Epithelial cell of esophagus (primary cell): Measurements from ENCODE around the gene CDH2.

Experiments used
- DNase-seq: peaks from one replicate; pipeline ENCODE4 v3.0.0; 2010; ENCODE audit warnings: low read depth
- H3K4me3 ChIP-seq: 2 replicates; pipeline ENCODE4 v1.5.1; 2011; ENCODE audit warnings: mild to moderate bottlenecking, low read length, control low read depth
- CTCF ChIP-seq: IDR thresholded peaks from 2 replicates; pipeline ENCODE4 v1.5.1; 2011; ENCODE audit warnings: low read depth, mild to moderate bottlenecking, low read length, control low read depth, inconsistent platforms; ENCODE audit not compliant: insufficient read depth; ENCODE audit errors: missing control alignments

The CDH2 gene

GRCh38 chr18:28009589-28009988 lies 167.3 kb downstream of the CDH2 start:
- DNase-seq, result no peak
- TF ChIP-seq CTCF, result no peak
- no peak overlapping the region for H3K4me3 ChIP-seq

- no peak overlapping the region for H3K4me3 ChIP-seq
- DNase-seq, result no peak
- no peak for TF ChIP-seq CTCF
These were observed 169.1 kb downstream of the CDH2 start for GRCh38 chr18:28007841-28008240.

GRCh38 chr18:28005164-28005563 lies 171.8 kb downstream of the CDH2 start:
- H3K4me3 ChIP-seq, result no peak overlapping the region
- no peak for TF ChIP-seq CTCF
- DNase-seq, result no peak

GRCh38 chr18:28004606-28005005 lies 172.3 kb downstream of the CDH2 start:
- no peak for DNase-seq
- no peak overlapping the region for H3K4me3 ChIP-seq
- no peak for TF ChIP-seq CTCF

- H3K4me3 ChIP-seq, result no peak overlapping the region
- no peak for TF ChIP-seq CTCF
- DNase-seq, result peak; percentile 57
These were observed 173.5 kb downstream of the CDH2 start for GRCh38 chr18:28003451-28003850.

GRCh38 chr18:28002841-28003240 lies 174.1 kb downstream of the CDH2 start:
- no peak for DNase-seq
- TF ChIP-seq CTCF, result no peak

GRCh38 chr18:27996801-27997272 lies 180.1 kb downstream of the CDH2 start:
- DNase-seq, result peak; percentile 63
- H3K4me3 ChIP-seq, result no peak overlapping the region
- no peak for TF ChIP-seq CTCF

More at GRCh38 chr18:28002841-28003240, 174.1 kb downstream of the CDH2 start:
- no peak overlapping the region for H3K4me3 ChIP-seq
